Measurements from ENCODE around the gene ZDHHC4.
"Not testable (repeated sequence)": the region's sequence is repeated elsewhere in the genome, so short reads cannot be mapped to it uniquely, and the experiment has no call there.

The ZDHHC4 gene

GRCh38 chr7:6563936-6564770 lies 13.1 kb upstream of the ZDHHC4 start:
- FAIRE-seq, result no peak

GRCh38 chr7:6565655-6566054 lies 11.6 kb upstream of the ZDHHC4 start:
- FAIRE-seq, result no peak

GRCh38 chr7:6567886-6568285 lies 9.4 kb upstream of the ZDHHC4 start:
- FAIRE-seq, result no peak

- no peak for FAIRE-seq
Measured at GRCh38 chr7:6571160-6571779, 6.0 kb upstream of the ZDHHC4 start.

- FAIRE-seq, result no peak
Measured at GRCh38 chr7:6575281-6576023, 1.8 kb upstream of the ZDHHC4 start.

GRCh38 chr7:6576024-6576866 lies 1.0 kb upstream of the ZDHHC4 start:
- FAIRE-seq, result no peak

GRCh38 chr7:6576867-6577368 lies 336 bp upstream of the ZDHHC4 start:
- FAIRE-seq, result not testable (repeated sequence)

GRCh38 chr7:6578114-6579084 lies 1.1 kb downstream of the ZDHHC4 start:
- no peak for FAIRE-seq

- FAIRE-seq, result no peak
Measured at GRCh38 chr7:6579446-6579845, 2.2 kb downstream of the ZDHHC4 start.

GRCh38 chr7:6585746-6586432 lies 8.6 kb downstream of the ZDHHC4 start:
- not testable (repeated sequence) for FAIRE-seq

GRCh38 chr7:6588566-6588965 lies 11.3 kb downstream of the ZDHHC4 start:
- no peak for FAIRE-seq

GRCh38 chr7:6589151-6589828 lies 12.0 kb downstream of the ZDHHC4 start:
- no peak for FAIRE-seq

- no peak for FAIRE-seq
Measured at GRCh38 chr7:6589829-6590644, 12.8 kb downstream of the ZDHHC4 start, which contains the start of gene INTS15. TSS of gene INTS15 (plus strand) at chr7:6590021. CDS start at chr7:6590284, 263 bp downstream.

GRCh38 chr7:6590645-6591110 lies 13.4 kb downstream of the ZDHHC4 start:
- FAIRE-seq, result no peak

GRCh38 chr7:6600093-6600492 lies 22.8 kb downstream of the ZDHHC4 start:
- FAIRE-seq, result no peak

GRCh38 chr7:6604458-6604857 lies 27.2 kb downstream of the ZDHHC4 start:
- no peak for FAIRE-seq

GRCh38 chr7:6606866-6607583 lies 29.8 kb downstream of the ZDHHC4 start:
- no peak for FAIRE-seq

GRCh38 chr7:6607651-6608051 lies 30.4 kb downstream of the ZDHHC4 start:
- no peak for FAIRE-seq
